OCI-LY1 (cell line): ENCODE results near the gene PIK3C2G.

ENCODE experiments used
- H2AFZ ChIP-seq: fragments of 200-600 bp; sonication (generic), shearing (Covaris generic); 2 replicates; pipeline ENCODE4 v1.6.0; 2014; ENCODE audit warnings: antibody characterized with exemption, mild to moderate bottlenecking, low read length
- H3F3A ChIP-seq: fragments of 200-600 bp; sonication (generic), shearing (Covaris generic); 2 replicates; pipeline ENCODE4 v1.6.0; 2014; ENCODE audit warnings: mild to moderate bottlenecking, antibody characterized with exemption, low read length, moderate library complexity; ENCODE audit not compliant: insufficient read depth
- H3K27ac ChIP-seq: fragments of 200-600 bp; sonication (generic); 2 replicates; pipeline ENCODE4 v1.5.1; 2014; ENCODE audit warnings: low read length, mixed run types, mild to moderate bottlenecking, low read depth; ENCODE audit not compliant: poor library complexity, severe bottlenecking
- H3K27me3 ChIP-seq: fragments of 200-600 bp; sonication (generic); 2 replicates; pipeline ENCODE4 v1.6.0; 2014; ENCODE audit warnings: antibody characterized with exemption, mild to moderate bottlenecking, low read length, moderate library complexity; ENCODE audit not compliant: insufficient read depth
- H3K36me3 ChIP-seq: fragments of 200-600 bp; sonication (generic); 2 replicates; pipeline ENCODE4 v1.6.1; 2014; ENCODE audit warnings: mild to moderate bottlenecking, antibody characterized with exemption, low read length, moderate library complexity, mixed read lengths; ENCODE audit not compliant: insufficient read depth
- H3K4me1 ChIP-seq: fragments of 200-600 bp; sonication (generic); 2 replicates; pipeline ENCODE4 v1.5.1; 2014; ENCODE audit warnings: mild to moderate bottlenecking, low read length, moderate library complexity; ENCODE audit not compliant: insufficient read depth, severe bottlenecking
- H3K4me2 ChIP-seq: fragments of 200-600 bp; sonication (generic), shearing (Covaris generic); 2 replicates; pipeline ENCODE4 v1.6.1; 2014; ENCODE audit warnings: low read length
- H3K4me3 ChIP-seq: fragments of 200-600 bp; sonication (generic); 2 replicates; pipeline ENCODE4 v1.5.1; 2014; ENCODE audit warnings: low read length, low read depth, mild to moderate bottlenecking, mixed read lengths; ENCODE audit not compliant: poor library complexity, severe bottlenecking
- H3K79me2 ChIP-seq: fragments of 200-600 bp; shearing (Covaris generic); 2 replicates; pipeline ENCODE4 v1.6.1; 2016; ENCODE audit warnings: mixed run types, low read length, mixed read lengths; ENCODE audit not compliant: insufficient read depth
- H3K9ac ChIP-seq: fragments of 200-600 bp; sonication (generic), shearing (Covaris generic); 2 replicates; pipeline ENCODE4 v1.6.1; 2014; ENCODE audit warnings: mild to moderate bottlenecking, low read length, mixed read lengths
- H3K9me2 ChIP-seq: fragments of 200-600 bp; sonication (generic), shearing (Covaris generic); 2 replicates; pipeline ENCODE4 v1.6.1; 2014; ENCODE audit warnings: low read depth, mild to moderate bottlenecking, low read length, mixed read lengths
- H3K9me3 ChIP-seq: fragments of 200-600 bp; shearing (Covaris generic); 2 replicates; pipeline ENCODE4 v1.6.1; 2014; ENCODE audit warnings: low read length, mixed read lengths
- H4K20me1 ChIP-seq: fragments of 200-600 bp; sonication (generic), shearing (Covaris generic); 2 replicates; pipeline ENCODE4 v1.6.0; 2016; ENCODE audit warnings: mild to moderate bottlenecking, low read length; ENCODE audit not compliant: insufficient read depth
- CTCF ChIP-seq: fragments of 200-600 bp; sonication (generic), shearing (Covaris generic); IDR thresholded peaks from 2 replicates; pipeline ENCODE4 v1.5.1; 2017; ENCODE audit warnings: mild to moderate bottlenecking, antibody characterized with exemption, low read length, moderate library complexity, mixed read lengths
- EZH2 ChIP-seq: fragments of 200-600 bp; sonication (generic), shearing (Covaris generic); IDR thresholded peaks from 2 replicates; pipeline ENCODE4 v1.8.0; 2017; ENCODE audit warnings: borderline replicate concordance, mixed run types, mild to moderate bottlenecking, antibody characterized with exemption, low read length, moderate library complexity, mixed read lengths

The PIK3C2G gene

GRCh38 chr12:18297902-18298301, 36.6 kb downstream of the PIK3C2G start:
- H3K36me3 ChIP-seq, result no peaks in the 10 kb centered on the region
- H3F3A ChIP-seq, result no peaks in the 10 kb centered on the region
- no peak overlapping the region for H3K4me2 ChIP-seq
- H3K27ac ChIP-seq, result no peak overlapping the region
- H3K9me2 ChIP-seq, result no peaks in the 10 kb centered on the region
- no peaks in the 10 kb centered on the region for H3K9me3 ChIP-seq
- H3K79me2 ChIP-seq, result no peaks in the 10 kb centered on the region
- no peak overlapping the region for H3K4me3 ChIP-seq
- no peaks in the 10 kb centered on the region for H3K4me1 ChIP-seq
- H3K9ac ChIP-seq, result no peak overlapping the region
- H3K27me3 ChIP-seq, result no peaks in the 10 kb centered on the region
- H2AFZ ChIP-seq, result no peak overlapping the region
- TF ChIP-seq CTCF, result no peak
- no peaks in the 10 kb centered on the region for H4K20me1 ChIP-seq

- H3K27ac ChIP-seq, result no peak overlapping the region
- H3K4me1 ChIP-seq, result no peaks in the 10 kb centered on the region
- H3K9me3 ChIP-seq, result no peaks in the 10 kb centered on the region
- no peaks in the 10 kb centered on the region for H3K9me2 ChIP-seq
- no peak overlapping the region for H2AFZ ChIP-seq
- H3K36me3 ChIP-seq, result no peaks in the 10 kb centered on the region
- TF ChIP-seq CTCF (no peak), EZH2 (no peak)
- H3K4me2 ChIP-seq, result no peak overlapping the region
- H3F3A ChIP-seq, result no peaks in the 10 kb centered on the region
- no peaks in the 10 kb centered on the region for H3K79me2 ChIP-seq
- H3K4me3 ChIP-seq, result no peak overlapping the region
- H3K27me3 ChIP-seq, result no peaks in the 10 kb centered on the region
- H3K9ac ChIP-seq, result no peak overlapping the region
- H4K20me1 ChIP-seq, result no peaks in the 10 kb centered on the region
Measured at GRCh38 chr12:18302809-18303430, 41.6 kb downstream of the PIK3C2G start.

DNA sequence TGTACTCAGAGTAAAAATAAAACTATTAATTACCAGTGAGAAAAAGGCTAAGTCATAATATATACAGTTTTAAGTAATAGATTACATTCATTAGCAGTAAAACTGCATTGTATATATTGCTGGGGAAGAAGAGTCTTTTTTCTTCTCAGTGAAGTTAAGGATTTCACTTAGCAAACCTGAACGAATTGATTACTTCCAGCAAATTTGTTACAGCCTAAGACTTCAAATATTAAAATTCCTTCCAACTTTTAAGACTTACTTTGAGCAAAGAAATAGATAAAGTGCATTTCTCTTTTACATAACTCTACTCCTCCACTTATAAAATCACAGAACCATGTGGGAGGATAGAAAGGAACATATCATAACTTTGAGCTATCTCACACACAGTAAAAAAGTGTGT, 43.3 kb downstream of the PIK3C2G start:
- no peak overlapping the region for H3K4me3 ChIP-seq

More for the DNA sequence above, 43.3 kb downstream of the PIK3C2G start:
- H3K27ac ChIP-seq, result no peak overlapping the region
- no peaks in the 10 kb centered on the region for H3K4me1 ChIP-seq
- H3K36me3 ChIP-seq, result no peaks in the 10 kb centered on the region
- no peaks in the 10 kb centered on the region for H3K9me3 ChIP-seq
- no peak overlapping the region for H3K9ac ChIP-seq
- H3K9me2 ChIP-seq, result no peaks in the 10 kb centered on the region
- TF ChIP-seq EZH2 (no peak), CTCF (no peak)
- no peak overlapping the region for H3K4me2 ChIP-seq
- no peaks in the 10 kb centered on the region for H3K27me3 ChIP-seq
- no peaks in the 10 kb centered on the region for H3F3A ChIP-seq
- no peaks in the 10 kb centered on the region for H4K20me1 ChIP-seq
- H3K79me2 ChIP-seq, result no peaks in the 10 kb centered on the region
- H2AFZ ChIP-seq, result no peak overlapping the region
